C4-2B (cell line): Measurements from ENCODE around the gene EIF1B.

Source experiments
- ZFX ChIP-seq: fragments of 450-650 bp; IDR thresholded peaks from 2 replicates; pipeline ENCODE4 v1.6.1; 2017
- TF ChIP-seq, protein P1 (sequence below): fragments of 450-650 bp; conservative IDR thresholded peaks from 2 replicates; pipeline ENCODE4 v1.5.1; 2017; ENCODE audit warnings: mild to moderate bottlenecking

DNA sequence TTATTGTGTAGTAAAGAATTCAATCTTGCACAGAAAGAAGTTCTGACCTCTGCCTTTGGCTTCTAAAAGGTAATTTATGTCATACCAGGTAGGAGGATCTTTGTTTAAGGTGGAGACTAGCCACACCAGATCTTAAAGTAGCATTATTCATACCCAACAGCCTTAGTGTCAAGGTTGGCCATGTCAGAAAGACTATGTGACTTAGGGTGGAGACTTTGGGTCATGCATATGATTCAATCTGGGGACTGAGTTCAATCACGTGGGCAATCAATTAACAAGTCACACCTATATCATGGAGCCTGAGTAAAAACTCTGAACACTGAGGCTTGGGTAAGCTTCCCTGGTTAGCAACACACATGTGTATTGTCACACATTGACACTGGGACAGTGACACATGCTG lies 48.9 kb downstream of the EIF1B start:
- TF ChIP-seq, protein P1, sequence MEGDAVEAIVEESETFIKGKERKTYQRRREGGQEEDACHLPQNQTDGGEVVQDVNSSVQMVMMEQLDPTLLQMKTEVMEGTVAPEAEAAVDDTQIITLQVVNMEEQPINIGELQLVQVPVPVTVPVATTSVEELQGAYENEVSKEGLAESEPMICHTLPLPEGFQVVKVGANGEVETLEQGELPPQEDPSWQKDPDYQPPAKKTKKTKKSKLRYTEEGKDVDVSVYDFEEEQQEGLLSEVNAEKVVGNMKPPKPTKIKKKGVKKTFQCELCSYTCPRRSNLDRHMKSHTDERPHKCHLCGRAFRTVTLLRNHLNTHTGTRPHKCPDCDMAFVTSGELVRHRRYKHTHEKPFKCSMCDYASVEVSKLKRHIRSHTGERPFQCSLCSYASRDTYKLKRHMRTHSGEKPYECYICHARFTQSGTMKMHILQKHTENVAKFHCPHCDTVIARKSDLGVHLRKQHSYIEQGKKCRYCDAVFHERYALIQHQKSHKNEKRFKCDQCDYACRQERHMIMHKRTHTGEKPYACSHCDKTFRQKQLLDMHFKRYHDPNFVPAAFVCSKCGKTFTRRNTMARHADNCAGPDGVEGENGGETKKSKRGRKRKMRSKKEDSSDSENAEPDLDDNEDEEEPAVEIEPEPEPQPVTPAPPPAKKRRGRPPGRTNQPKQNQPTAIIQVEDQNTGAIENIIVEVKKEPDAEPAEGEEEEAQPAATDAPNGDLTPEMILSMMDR, result no peak
- TF ChIP-seq ZFX, result no peak
